GM18868 (cell line): ENCODE results near the gene SHISA7.
A peak's percentile ranks its signal among the peaks of the same experiment; 100 is the strongest.
"Not testable (repeated sequence)": the region's sequence is repeated elsewhere in the genome, so short reads cannot be mapped to it uniquely, and the experiment has no call there.

ENCODE experiments used
- ATAC-seq: cut with Tn5 transposase; IDR thresholded peaks from one replicate; pipeline ENCODE4 v1.9.1; 2021; ENCODE audit warnings: mild to moderate bottlenecking, moderate library complexity; ENCODE audit not compliant: unreplicated experiment

Gene SHISA7

DNA sequence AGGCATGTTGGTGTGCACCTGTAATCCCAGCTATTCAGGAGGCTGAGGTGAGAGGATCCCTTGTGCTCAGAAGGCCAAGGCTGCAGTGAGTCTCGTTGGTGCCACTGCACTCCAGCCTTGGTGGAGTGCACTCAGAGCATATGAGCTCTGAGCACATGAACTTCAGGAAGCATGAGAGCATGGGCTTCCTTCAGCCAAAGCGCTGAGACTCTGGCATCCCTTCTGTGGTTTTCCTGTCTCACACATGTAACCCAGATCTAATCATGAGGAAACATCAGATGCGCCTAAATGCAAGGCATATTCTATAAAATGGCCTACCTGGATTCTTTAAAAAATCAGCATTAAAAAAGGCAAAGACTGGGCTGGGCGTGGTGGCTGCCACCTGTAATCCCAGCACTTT is 21.8 kb downstream of the SHISA7 start:
- not testable (repeated sequence) for ATAC-seq

DNA sequence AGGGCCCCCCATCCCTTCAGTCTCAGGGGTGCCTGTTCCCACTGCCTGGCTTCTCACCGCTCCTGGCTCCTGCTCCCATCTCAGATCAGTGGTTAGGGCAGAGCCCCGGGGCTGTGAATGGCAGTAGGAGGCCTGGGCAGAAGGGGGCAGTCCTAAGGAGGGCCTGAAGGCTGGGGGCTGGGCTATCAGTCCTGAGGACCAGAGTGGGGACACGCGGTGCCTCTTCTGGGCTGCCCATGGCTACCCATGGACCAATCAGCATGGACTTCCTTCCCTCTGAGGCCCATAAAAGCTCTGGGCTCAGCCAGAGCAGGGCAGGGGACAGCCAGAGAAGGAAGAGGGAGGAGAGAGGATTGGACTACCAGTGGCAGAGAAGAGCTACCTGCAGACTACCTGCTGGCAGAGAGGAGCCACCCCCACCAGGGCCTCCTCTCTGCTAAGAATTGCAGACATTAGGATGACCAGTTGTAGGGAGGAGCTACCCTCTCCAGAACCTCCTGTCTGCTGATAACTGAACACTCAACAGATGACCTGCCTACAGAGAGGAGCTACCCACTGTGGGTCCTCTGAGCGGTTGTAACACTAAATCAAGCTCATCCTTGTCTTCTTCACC is 23.4 kb downstream of the SHISA7 start:
- no peak for ATAC-seq

DNA sequence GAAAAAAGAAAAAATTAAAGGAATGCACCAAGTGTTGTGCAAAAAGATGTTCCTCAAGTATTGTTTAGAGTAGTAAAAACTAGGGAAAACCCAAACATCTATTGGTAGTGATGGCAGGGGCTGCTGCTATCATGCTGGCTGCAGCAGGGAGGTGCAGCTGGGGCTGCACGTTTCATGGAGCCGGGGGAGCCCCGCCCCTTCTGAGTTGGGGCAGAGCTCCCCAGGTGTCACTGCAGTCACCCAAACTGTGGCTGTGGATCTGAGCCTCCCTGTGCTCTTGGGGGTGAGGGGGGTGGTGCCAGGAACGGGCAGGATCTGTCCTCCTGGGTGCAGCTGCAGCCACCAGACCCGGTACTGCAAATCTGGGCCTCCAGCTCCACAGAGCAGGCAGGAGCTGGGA is 24.0 kb downstream of the SHISA7 start:
- ATAC-seq, result no peak

DNA sequence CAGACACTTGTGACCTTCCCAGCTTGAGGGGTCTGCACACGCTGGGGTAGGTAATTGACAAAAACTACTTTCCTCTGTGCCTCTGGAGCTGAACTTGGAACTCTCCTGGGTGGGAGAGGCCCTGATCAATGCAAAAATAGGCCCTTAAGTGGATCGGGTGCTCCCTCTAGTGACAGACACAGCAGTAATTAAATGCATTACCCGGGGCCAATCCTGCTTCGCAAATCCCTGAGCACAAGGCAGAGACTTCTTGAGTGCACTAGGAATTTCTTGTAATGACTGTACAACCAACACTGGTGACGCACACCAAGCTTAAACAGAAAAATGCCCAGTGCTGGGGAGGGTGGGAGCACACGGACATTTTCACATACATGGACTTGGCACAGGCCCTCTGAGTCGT is 24.9 kb downstream of the SHISA7 start:
- no peak for ATAC-seq

DNA sequence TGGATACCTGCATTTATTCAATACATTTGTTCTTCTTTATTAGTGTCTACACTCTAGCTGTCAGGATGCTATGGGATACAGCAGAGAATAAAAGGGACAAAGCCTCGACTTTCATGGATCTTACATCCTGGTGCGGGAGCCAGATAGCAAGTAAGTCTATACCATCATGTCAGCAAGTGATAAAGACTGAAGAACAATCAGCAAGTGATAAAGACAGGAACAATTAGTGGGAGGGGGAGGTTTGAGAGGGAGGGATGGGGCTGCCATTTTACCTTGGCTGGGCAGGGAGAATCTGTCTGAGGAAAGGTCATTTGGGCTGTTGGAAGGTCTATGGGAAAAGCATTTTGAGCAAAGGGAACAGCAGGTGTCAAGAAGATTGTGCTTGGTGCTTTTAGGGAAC is 32.9 kb downstream of the SHISA7 start:
- no peak for ATAC-seq

DNA sequence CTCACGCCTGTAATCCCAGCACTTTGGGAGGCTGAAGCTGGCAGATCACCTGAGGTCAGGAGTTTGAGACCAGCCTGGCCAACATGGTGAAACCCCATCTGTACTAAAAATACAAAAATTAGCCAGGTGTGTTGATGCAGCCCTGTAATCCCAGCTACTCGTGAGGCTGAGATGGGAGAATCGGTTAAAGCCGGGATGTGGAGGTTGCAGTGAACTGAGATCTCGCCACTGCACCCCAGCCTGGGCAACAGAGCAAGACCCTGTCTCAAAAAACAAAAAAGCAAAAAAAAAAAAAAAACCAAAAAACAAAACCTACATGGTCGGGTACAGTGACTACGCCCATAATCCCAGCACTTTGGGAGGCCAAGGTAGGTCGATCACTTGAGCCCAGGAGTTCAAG is 33.9 kb downstream of the SHISA7 start:
- not testable (repeated sequence) for ATAC-seq

DNA sequence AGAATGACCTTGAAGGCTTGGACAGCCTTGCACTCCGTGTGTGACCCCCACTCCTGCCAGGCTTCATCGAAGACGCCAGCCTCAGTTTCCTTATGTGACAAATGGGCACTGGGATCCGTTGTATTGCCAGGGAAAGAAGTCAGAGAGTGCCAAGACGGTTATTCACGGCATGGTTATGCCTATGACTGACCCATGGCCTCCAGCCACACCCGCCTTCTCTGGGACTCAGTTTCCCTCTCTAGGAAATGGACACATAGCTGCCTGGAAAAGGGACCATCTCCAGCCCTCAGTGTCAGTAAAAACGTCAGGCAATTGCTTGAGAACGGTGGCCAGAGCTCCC is 34.6 kb downstream of the SHISA7 start:
- no peak for ATAC-seq

DNA sequence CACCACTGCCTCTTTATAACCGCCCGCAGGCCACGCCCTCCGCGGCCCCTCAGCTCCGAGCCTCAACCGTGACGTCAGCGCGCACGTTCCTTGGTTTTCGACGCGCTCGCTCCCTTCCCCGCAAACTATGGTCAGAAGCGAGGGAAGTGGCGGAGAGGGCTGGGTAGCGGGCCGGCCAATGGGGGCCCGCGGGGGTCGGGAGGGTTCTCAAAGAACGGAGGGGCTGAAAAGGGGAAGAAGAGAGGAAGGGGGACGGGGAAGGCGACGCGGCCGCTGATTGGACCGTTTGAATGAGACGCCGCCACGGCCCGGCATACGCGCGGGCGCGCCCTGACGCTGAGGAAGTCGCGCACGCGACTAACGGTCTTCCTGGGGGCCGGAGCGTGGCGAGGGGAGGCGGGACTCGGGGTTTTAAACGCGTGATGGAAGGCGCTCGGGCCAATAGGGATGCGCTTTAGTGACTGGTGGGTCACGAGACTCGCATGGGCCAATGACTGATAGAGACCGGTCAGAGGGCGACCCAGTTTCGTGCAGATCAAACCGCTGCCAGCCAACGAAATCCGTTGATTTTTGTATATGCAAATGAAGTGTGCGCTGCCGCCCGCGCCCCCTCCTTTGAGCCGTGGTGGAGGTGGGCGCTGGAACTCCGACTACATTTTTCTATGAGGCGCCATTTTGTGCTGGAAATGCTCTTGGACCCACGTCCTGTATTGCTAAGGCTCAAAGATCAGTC is 35.1 kb downstream of the SHISA7 start:
- peak; percentile 76 for ATAC-seq

DNA sequence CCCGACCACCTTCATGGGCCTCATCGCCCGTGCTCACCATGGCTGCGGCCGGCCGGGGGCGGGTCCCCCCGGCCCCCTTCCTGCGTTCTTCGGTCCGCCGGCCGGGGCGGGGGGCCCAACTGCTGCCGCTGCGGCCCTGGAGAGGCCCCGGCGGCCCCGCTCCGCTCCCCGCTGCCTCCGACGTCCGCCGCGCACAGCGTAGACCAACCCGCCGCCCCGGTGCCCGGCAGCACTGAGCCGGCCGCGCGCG is 35.6 kb downstream of the SHISA7 start, which contains the start of gene UBE2S:
Gene UBE2S (minus strand): TSS at position 239 of the 250 bp plus-strand sequence. CDS start 199 bp downstream, at position 40.
- not testable (repeated sequence) for ATAC-seq

DNA sequence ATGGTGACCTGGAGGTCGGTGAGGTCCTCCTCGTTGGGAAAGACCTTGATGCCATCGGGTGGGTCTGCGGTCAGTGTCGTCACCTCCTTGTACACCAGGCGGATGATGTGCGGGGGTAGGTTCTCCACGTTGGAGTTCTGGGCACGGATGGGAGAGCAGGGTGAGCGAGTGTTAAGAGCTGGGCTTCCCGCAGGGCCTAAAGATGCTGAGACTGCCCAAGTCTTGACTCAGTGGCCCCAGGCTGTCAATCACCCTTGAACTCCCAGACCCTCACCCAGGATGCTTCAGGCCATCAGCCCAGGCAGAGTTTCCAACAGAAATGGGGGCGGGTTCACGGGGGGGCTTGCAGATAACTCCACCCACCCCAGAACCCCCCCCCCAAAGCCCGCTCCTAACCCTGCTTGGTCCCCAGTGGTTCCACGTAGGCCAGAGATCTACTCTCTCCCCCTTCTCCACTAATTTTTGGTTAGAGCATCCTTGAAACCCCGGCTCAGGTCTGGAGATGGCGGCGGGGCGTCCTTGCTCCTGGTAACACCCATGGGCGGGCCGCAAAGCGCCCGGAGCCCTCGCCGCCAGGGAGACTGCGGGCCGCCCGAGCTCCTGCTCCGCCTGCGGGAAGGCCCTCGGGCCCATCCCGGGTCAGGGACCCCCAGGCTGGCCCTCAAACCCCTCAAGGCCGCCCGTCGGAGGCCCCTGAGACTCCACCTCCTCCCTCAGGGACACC is 36.1 kb downstream of the SHISA7 start:
- ATAC-seq, result peak; percentile 6

DNA sequence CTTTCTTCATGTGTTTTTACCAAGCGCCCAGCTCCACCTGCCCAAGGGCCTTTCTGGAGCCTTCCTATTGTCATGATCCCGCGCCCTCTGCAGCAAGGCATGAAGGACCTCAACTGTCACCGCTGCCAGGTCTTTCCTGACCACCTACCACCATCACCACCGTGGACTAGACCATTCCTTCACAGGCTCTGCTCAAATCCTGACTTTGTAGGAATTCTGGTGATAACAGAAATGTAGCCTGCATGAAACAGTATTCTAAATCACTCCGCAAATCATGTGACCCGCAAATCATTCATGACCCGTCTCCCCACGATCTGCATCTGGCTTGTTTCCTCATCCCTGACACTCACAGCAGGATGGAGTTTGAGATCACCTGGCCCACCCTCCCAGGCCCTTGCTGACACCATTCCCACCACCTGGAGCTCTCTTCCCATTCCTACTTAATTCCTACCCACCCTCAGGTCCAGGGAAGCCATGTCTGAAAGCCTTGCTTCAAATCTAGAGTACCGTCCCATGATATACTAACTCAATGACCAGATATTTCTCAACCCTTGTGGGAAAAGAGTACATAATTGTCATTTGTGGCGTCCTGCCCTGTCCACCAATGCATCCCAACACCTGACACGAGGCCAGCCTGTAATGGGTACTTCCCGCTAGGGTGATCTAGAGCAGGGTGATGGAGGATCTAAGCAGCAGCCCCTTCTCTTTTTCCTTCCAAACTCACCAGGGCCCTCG is 36.8 kb downstream of the SHISA7 start:
- no peak for ATAC-seq

DNA sequence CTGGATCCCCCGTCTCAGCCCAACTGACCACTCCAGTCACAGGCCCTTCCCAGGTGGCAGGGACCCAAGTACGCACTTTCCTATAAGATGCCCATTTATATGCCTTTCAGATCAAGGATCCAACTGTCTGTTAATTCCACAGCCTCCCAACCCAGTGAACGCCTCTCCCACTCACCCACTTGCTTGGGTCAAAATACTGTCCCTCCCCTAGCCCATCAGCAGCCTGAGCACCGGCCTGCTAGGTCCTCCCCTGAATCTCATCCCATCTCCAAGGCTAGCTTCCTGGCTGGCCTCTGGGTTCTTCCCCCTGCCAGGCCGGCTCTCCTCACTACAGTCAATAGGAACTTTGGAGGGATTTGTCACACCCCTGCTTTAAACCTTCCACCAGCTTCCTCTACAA is 37.5 kb downstream of the SHISA7 start:
- ATAC-seq, result no peak

DNA sequence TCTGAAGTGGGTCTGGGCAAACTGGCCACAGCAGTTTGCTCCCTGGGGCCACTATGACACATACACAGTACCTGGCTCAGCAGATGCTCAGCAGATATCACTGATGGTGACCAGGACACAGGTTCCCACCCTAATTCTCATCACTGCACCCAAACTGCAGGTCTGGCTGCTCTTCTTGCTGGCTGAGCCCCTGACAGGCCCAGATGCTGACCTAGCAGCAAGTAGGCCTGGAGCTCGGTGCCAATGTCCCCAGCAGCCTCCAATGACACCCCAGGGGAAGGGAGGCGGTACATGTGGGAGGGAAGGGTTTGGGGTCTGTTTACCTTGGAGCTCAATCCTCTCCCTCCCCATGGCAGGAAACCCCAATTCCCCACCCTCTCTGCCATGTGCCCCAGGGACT is 40.6 kb downstream of the SHISA7 start:
- no peak for ATAC-seq

DNA sequence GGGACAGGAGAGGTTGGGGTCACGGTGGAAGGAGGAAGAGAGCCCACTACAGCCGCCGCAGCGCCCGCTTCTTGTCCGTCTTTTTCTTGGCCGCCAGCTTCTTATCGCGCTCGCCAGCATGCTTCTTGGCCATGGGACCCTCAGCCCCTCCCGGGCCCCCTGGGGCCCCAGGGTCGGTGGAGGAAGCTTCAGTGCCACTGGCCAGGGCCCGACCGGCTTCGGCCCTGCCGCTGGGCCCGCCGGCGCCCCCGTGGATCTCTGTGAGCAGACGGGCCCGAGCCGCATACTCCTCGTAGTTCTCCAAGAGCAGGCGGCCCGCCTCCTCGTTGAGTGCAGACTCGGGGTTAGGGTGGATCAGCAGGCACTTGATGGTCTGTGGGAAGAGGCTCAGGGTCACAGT is 41.7 kb downstream of the SHISA7 start:
- ATAC-seq, result not testable (repeated sequence)

DNA sequence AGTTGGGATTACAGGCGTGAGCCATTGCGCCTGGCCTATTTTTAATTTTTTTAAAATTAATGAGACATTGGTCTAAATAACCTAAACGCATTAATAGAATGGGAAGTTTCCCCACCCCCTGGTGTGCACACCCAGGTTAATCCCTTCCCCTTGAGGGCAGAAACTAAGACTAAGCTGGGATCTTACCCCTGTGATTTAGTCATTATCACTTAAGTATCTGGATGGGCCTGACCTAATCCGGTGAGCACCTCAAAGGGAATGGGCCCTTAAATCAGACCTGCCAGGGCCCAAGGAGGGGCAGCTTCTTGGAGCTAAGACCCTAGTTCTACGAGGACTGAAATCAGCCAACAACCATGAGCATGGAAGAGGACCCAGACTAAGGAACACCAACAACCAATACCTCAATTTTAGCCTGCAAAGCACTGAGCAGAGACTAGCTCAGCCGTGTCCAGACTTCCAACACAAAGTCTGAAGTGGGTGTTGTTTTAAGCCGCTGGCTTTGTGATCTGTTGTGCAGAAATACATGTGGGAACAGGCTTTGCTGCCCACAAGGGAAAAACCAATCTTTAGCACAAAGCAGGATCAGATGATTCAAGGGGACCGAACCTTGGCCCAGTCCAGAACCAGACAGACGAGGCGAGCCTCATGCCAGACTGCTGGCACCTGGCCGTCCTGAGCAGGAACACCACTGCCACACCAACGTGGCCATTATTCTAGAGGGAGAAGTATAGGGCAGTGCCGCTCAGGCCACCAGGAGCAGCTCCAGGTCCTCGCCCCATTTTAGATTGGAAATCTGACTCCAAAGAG is 42.6 kb downstream of the SHISA7 start:
- no peak for ATAC-seq

DNA sequence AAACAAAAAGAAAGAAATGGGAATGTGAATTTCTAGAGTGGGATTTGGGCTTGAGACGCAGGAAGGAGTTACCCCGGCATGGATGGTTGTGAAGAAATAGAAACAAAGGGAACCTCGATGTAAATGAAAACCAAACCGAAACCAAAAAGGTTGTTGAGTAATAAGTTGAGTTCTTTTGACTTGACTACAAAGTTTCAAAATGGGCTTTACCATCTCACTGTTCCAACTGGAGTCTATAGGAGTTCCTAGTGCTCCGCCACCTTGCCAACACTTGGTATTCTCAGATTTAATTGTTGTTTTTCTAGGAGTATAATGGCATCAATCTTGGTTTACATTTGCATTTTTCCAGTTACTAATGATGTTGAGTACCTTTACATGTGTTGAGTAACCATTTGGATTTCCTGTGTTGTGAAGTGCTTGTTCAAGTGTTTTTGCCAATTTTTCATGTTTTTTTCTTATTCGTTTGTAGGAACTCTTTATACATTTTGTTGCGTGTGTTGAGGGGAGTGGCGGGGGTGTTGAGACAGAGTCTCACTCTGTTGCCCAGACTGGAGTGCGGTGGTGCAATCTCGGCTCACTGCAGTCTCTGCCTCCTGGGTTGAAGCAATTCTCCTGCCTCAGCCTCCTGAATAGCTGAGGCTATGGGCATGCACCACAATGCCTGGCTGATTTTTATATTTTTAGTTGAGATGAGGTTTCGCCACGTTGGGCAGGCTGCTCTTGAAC is 44.7 kb downstream of the SHISA7 start:
- ATAC-seq, result no peak

DNA sequence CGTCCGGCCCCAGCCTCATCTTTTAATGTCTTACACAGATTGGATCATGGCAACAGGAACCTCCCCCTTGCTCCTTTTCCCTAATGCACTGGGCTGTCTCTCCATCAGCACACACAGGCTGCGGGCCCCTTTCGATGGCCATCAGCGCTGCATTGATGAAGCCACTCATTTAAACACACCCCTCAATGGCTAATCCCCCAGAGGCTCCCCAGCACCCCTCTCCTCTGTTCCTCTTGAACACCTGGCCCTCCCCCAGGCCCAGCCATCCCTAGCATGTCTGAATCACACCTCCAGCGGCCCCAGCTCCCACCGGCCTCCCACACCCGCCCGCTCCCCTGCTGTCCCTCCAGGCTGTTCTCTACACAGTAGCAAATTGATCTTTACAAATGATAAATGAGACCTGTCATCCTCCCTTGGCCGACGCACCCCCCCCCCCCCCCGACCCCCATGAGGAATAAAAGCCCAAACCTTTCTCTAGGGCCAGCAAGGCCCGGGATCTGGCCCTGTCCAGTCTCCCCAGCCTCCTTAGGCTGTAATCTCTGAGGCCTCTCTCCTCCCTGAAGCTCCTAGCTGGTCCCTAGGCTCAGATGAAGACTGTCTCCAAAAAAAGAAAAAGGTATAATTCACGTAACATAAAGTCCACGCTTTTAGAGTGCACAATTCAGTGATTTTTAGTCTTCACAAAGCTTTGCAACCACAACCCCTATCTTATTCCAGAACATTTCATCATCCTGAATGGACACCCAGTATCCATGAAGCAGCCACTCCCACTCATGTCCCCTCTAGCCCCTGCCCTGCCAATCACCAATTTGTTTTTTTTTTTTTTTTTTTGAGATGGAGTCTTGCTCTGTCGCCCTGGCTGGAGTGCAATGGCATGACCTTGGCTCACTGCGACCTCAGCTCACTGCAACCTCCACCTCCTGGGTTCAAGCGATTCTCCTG is 50.0 kb downstream of the SHISA7 start:
- no peak for ATAC-seq

DNA sequence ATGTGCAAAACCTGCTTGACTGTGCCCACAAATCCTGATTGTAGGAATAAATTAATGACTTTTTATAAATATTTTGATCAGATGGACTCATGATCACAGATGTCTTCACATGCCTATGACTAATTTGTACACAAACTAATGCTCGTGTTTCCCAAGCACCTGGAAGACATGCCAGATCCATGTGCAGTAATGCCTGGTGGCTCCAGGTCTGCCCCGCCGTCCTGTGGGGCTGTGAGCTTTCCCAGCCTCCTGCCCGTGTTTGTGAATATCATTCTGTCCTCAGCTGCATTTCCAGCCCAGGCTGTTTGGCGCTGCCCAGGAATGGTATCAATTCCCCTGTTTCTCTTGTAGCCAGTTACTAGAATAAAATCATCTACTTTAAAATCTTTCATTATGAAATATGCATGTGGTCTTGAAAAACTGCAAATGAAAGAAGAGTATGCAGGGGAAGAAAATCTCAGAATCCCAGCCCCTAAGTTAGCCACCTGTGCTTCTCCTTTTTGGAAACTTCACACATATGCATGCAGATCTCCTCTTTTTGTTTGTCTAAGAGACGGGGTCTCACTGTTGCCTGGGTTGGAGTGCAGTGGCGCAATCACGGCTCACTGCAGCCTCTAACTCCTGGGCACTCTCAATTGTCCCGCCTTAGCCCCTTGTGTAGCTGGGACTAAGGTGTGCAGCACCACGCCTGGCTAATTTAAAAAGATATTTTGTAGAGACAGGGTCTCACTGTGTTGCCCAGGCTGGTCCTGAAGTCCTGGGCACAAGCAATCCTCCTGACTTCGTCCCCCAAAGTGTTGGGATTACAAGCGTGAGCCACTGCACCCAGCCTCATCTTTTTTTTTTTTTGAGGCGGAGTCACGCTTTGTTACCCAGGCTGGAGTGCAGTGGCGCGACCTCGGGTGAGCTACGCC is 51.1 kb downstream of the SHISA7 start:
- ATAC-seq, result no peak
